ENCODE measurements around the gene DBNDD1.

- TF ChIP-seq CTCF (IDR thresholded peaks at IDR 0.05) (no peak), SIN3A (IDR thresholded peaks at IDR 0.05; ENCODE audit: borderline replicate concordance, insufficient read depth, low read depth, low read length) (no peak)
These were observed 3.8 kb upstream of the DBNDD1 start for GRCh38 chr16:90023078-90023447.

Data from Panc1 (cell line).